Measurements from ENCODE around the gene LRPAP1.
"Not testable (repeated sequence)": the region's sequence is repeated elsewhere in the genome, so short reads cannot be mapped to it uniquely, and the experiment has no call there.

- TF ChIP-seq CTCF (IDR thresholded peaks at IDR 0.05; ENCODE audit: low read depth, low read length); POLR2A (IDR thresholded peaks at IDR 0.05; ENCODE audit: extremely low read depth, insufficient read length): not testable (repeated sequence)
Measured at GRCh38 chr4:3569611-3570010, 37.4 kb upstream of the LRPAP1 start.

Data from NB4 (cell line).